Activated CD8-positive, alpha-beta T cell treated with anti-CD3 and anti-CD28 coated beads for 36 hours (primary cell): ENCODE data around the gene INPP5D. TPM values are rescaled to one million over a fixed set of nuclear protein-coding genes. Genes with fewer than 3 reads are reported as not detected.
"Not testable (repeated sequence)": the region's sequence is repeated elsewhere in the genome, so short reads cannot be mapped to it uniquely, and the experiment has no call there.

Experiments used
- ATAC-seq: fragments of 200-7000 bp; cut with Tn5 transposase; one replicate; pipeline ENCODE4 v1.10.0; 2021; ENCODE audit warnings: mild to moderate bottlenecking, moderate library complexity
- CTCF ChIA-PET: fragments of 350-600 bp; sonication (Branson Sonifier 250); formaldehyde crosslinking; loops from one replicate; lab custom pipeline; 2021; ENCODE audit warnings: antibody characterized with exemption; lab: Charles Lee
- POLR2A ChIA-PET: fragments of 350-600 bp; sonication (Branson Sonifier 250); formaldehyde crosslinking; loops from one replicate; lab custom pipeline; 2021; ENCODE audit warnings: antibody characterized with exemption; lab: Charles Lee
- DNase-seq: peaks from one replicate; pipeline ENCODE4 v3.0.0-alpha.2; 2020
- H3K27ac Mint-ChIP-seq: one replicate; pipeline ENCODE4 v1.8.0; 2021; ENCODE audit warnings: mild to moderate bottlenecking, mixed read lengths
- H3K27me3 Mint-ChIP-seq: one replicate; pipeline ENCODE4 v1.8.0; 2021; ENCODE audit warnings: mixed read lengths
- H3K36me3 Mint-ChIP-seq: one replicate; pipeline ENCODE4 v1.8.0; 2021; ENCODE audit warnings: low read depth, mixed read lengths
- H3K4me1 Mint-ChIP-seq: one replicate; pipeline ENCODE4 v1.8.0; 2021; ENCODE audit warnings: low read depth, mixed read lengths
- H3K4me3 Mint-ChIP-seq: one replicate; pipeline ENCODE4 v1.8.0; 2021; ENCODE audit warnings: mild to moderate bottlenecking, moderate library complexity, mixed read lengths
- H3K9me3 Mint-ChIP-seq: one replicate; pipeline ENCODE4 v1.8.0; 2021; ENCODE audit warnings: mixed read lengths
- CTCF ChIP-seq: fragments of 200-600 bp; IDR thresholded peaks from one replicate; pipeline ENCODE4 v1.8.0; 2022; ENCODE audit warnings: antibody characterized with exemption, mild to moderate bottlenecking
- intact Hi-C: fragments of 100-400 bp; cut with micrococcal nuclease; formaldehyde crosslinking; loops from one replicate; pipeline ENCODE4 v1.10.0; 2022
- total RNA-seq, 2 experiments: library from RNA; stranded (reverse); gene quantifications; one replicate each; pipeline ENCODE4 v1.2.3, GENCODE V29; 2021

The INPP5D gene
- total RNA-seq, 2 experiments from 2014 or later = 38.6 to 40.2 TPM

GRCh38 chr2:233064530-233065199 is 4.5 kb downstream of the INPP5D start:
- no peak overlapping the region for H3K27ac Mint-ChIP-seq
- intact Hi-C loops = loop anchor here (5.0 kb wide), 2 partner anchors 38 to 188 kb away; partner anchors contain the start of gene ATG16L1
- ChIA-PET CTCF (interaction anchor here (0.9 to 6.4 kb wide), 2 partner anchors 11 to 14 kb away, joined by 3 to 38 read pairs; no protein-coding TSS in a partner anchor), POLR2A (interaction anchor here (0.8 to 6.7 kb wide), 2 partner anchors 16 to 42 kb away, joined by 3 to 119 read pairs; no protein-coding TSS in a partner anchor)
- no peak for ATAC-seq
- TF ChIP-seq CTCF = no peak
- H3K4me1 Mint-ChIP-seq = peaks cover 62% of the 10 kb centered on the region
- peaks cover 23% of the 10 kb centered on the region for H3K36me3 Mint-ChIP-seq
- H3K27me3 Mint-ChIP-seq = no peaks in the 10 kb centered on the region
- no peak overlapping the region for H3K4me3 Mint-ChIP-seq
- DNase-seq = no peak
- peaks cover 1% of the 10 kb centered on the region for H3K9me3 Mint-ChIP-seq

GRCh38 chr2:233065200-233065589 is 5.1 kb downstream of the INPP5D start:
- CTCF ChIA-PET = interaction anchor here (0.7 to 6.4 kb wide), 3 partner anchors 12 to 36 kb away, joined by 3 to 38 read pairs (median 4); no protein-coding TSS in a partner anchor

GRCh38 chr2:233065954-233066470 is 5.9 kb downstream of the INPP5D start:
- ChIA-PET POLR2A (interaction anchor here (0.6 to 0.7 kb wide), 2 partner anchors 14 to 20 kb away, joined by 3 to 5 read pairs; no protein-coding TSS in a partner anchor), CTCF (interaction anchor here (0.7 to 6.4 kb wide), 2 partner anchors 13 to 35 kb away, joined by 4 to 38 read pairs; no protein-coding TSS in a partner anchor)
- Mint-ChIP-seq H3K4me3 (no peak overlapping the region), H3K9me3 (peaks cover 1% of the 10 kb centered on the region), H3K36me3 (peaks cover 31% of the 10 kb centered on the region), H3K27ac (no peak overlapping the region), H3K27me3 (no peaks in the 10 kb centered on the region), H3K4me1 (peaks cover 69% of the 10 kb centered on the region)
- no peak for ATAC-seq
- intact Hi-C loops = no loop called here
- DNase-seq = no peak
- TF ChIP-seq CTCF = no peak

More at GRCh38 chr2:233065200-233065589, 5.1 kb downstream of the INPP5D start:
- H3K27me3 Mint-ChIP-seq, intact Hi-C loops, H3K9me3 Mint-ChIP-seq, ATAC-seq, H3K4me3 Mint-ChIP-seq, H3K27ac Mint-ChIP-seq, DNase-seq: not testable (repeated sequence)
- Mint-ChIP-seq H3K4me1 (peaks cover 62% of the 10 kb centered on the region), H3K36me3 (peaks cover 26% of the 10 kb centered on the region)
- POLR2A ChIA-PET = interaction anchor here (6.7 kb wide), 1 partner anchor 15 kb away, joined by 119 read pairs; no protein-coding TSS in a partner anchor

- Mint-ChIP-seq H3K9me3 (peaks cover 6% of the 10 kb centered on the region), H3K4me1 (peaks cover 63% of the 10 kb centered on the region), H3K36me3 (peaks cover 46% of the 10 kb centered on the region), H3K27ac (peak overlapping the region; percentile 57), H3K27me3 (no peaks in the 10 kb centered on the region), H3K4me3 (no peak overlapping the region)
- ChIA-PET POLR2A (interaction anchor here (1.3 to 1.9 kb wide), 2 partner anchors 11 to 33 kb away, joined by 3 to 6 read pairs; no protein-coding TSS in a partner anchor), CTCF (interaction anchor here (1.3 to 2.5 kb wide), 2 partner anchors 8 to 14 kb away, joined by 3 to 11 read pairs; partner anchors contain the start of gene INPP5D)
- DNase-seq = no peak
- no peak for ATAC-seq
- no peak for TF ChIP-seq CTCF
- intact Hi-C loops = no loop called here
Measured at GRCh38 chr2:233068762-233069418, 8.7 kb downstream of the INPP5D start.

- intact Hi-C loops = no loop called here
- Mint-ChIP-seq H3K27ac (no peak overlapping the region), H3K4me1 (peaks cover 38% of the 10 kb centered on the region), H3K4me3 (no peak overlapping the region), H3K27me3 (no peaks in the 10 kb centered on the region), H3K9me3 (peaks cover 4% of the 10 kb centered on the region), H3K36me3 (peaks cover 32% of the 10 kb centered on the region)
- ChIA-PET CTCF (no interaction called here), POLR2A (interaction anchor here (1.1 kb wide), 1 partner anchor 13 kb away, joined by 5 read pairs; the partner anchor contains the start of gene INPP5D)
- no peak for ATAC-seq
- no peak for TF ChIP-seq CTCF
- no peak for DNase-seq
Measured at GRCh38 chr2:233072838-233073237, 12.7 kb downstream of the INPP5D start.
